Caco-2 (cell line): ENCODE measurements around the gene GSE1. TPM values are rescaled to one million over a fixed set of nuclear protein-coding genes. Genes with fewer than 3 reads are reported as not detected.

ENCODE experiments used
- BruUV-seq: library from RNA; stranded (reverse); fragments of 400-500 nt; replicated peaks from 2 replicates; lab custom pipeline; 2021; lab: Mats Ljungman, UMichigan
- CTCF ChIA-PET: fragments of 300-600 bp; sonication (Branson Sonifier 250); formaldehyde crosslinking; loops from one replicate; lab custom pipeline; 2022; ENCODE audit warnings: antibody characterized with exemption; lab: Charles Lee
- POLR2A ChIA-PET: fragments of 300-600 bp; sonication (Branson Sonifier 250); formaldehyde crosslinking; loops from one replicate; lab custom pipeline; 2022; ENCODE audit warnings: antibody characterized with exemption; lab: Charles Lee
- DNase-seq, 2 experiments: peaks; one replicate each; pipeline versions ENCODE4 v3.0.0 to v3.0.0-alpha.2; 2020 to 2022
- H3K27me3 ChIP-seq: replicated peaks from 2 replicates; pipeline ENCODE4 v1.6.0; 2011; ENCODE audit warnings: low read length; ENCODE audit not compliant: control insufficient read depth, insufficient read depth
- H3K36me3 ChIP-seq: 2 replicates; pipeline ENCODE4 v1.5.1; 2011; ENCODE audit warnings: low read length; ENCODE audit not compliant: control insufficient read depth, insufficient read depth
- H3K4me1 ChIP-seq: fragments of 250-450 bp; sonication (Bioruptor Pico); 2 replicates; pipeline ENCODE4 v1.5.1; 2020; ENCODE audit warnings: mild to moderate bottlenecking
- H3K4me3 ChIP-seq: 2 replicates; pipeline ENCODE4 v1.5.1; 2011; ENCODE audit warnings: low read depth, mild to moderate bottlenecking, control low read depth, low read length
- H3K9me3 ChIP-seq: fragments of 250-450 bp; sonication (Bioruptor Pico); 2 replicates; pipeline ENCODE4 v1.5.1; 2020; ENCODE audit warnings: mild to moderate bottlenecking, moderate library complexity
- H3K27ac Mint-ChIP-seq: one replicate; pipeline ENCODE4 v1.8.0; 2022; ENCODE audit warnings: mixed read lengths; ENCODE audit not compliant: unreplicated experiment
- H3K27me3 Mint-ChIP-seq: one replicate; pipeline ENCODE4 v1.8.0; 2022; ENCODE audit warnings: mixed read lengths; ENCODE audit not compliant: insufficient read depth, unreplicated experiment
- H3K36me3 Mint-ChIP-seq: one replicate; pipeline ENCODE4 v1.8.0; 2022; ENCODE audit warnings: mild to moderate bottlenecking, mixed read lengths; ENCODE audit not compliant: insufficient read depth, unreplicated experiment
- H3K4me1 Mint-ChIP-seq: one replicate; pipeline ENCODE4 v1.8.0; 2022; ENCODE audit warnings: low read depth, mixed read lengths; ENCODE audit not compliant: unreplicated experiment
- H3K4me3 Mint-ChIP-seq: one replicate; pipeline ENCODE4 v1.8.0; 2022; ENCODE audit warnings: mild to moderate bottlenecking, moderate library complexity, mixed read lengths; ENCODE audit not compliant: unreplicated experiment
- H3K9me3 Mint-ChIP-seq: one replicate; pipeline ENCODE4 v1.8.0; 2022; ENCODE audit warnings: mixed read lengths; ENCODE audit not compliant: unreplicated experiment
- CTCF ChIP-seq, 2 experiments: fragments of 200-600 bp in 1 of 2; IDR thresholded peaks; 1 replicate in 1 of 2; 2 replicates in 1 of 2; pipeline versions ENCODE4 v1.5.1 to v1.8.0; 2011 to 2022; ENCODE audit warnings: antibody characterized with exemption in 1 of 2, control low read depth in 1 of 2, inconsistent platforms in 1 of 2, low read depth in 1 of 2, low read length in 1 of 2, mild to moderate bottlenecking in 1 of 2, moderate library complexity in 1 of 2; ENCODE audit not compliant: insufficient read depth in 1 of 2, severe bottlenecking in 1 of 2, unreplicated experiment in 1 of 2
- intact Hi-C: fragments of 100-400 bp; cut with micrococcal nuclease; formaldehyde crosslinking; loops from one replicate; pipeline ENCODE4 v1.10.0; 2022; ENCODE audit not compliant: unreplicated experiment
- total RNA-seq: library from RNA; stranded (reverse); gene quantifications from 2 replicates; pipeline ENCODE4 v1.2.3, GENCODE V29; 2022

Gene GSE1
- total RNA-seq, 1 experiment from 2014 or later: 142 TPM

GRCh38 chr16:85674828-85675227 is 61.7 kb downstream of the GSE1 start:
- ChIA-PET POLR2A (interaction anchor here (0.6 kb wide), 1 partner anchor 238 kb away, joined by 4 read pairs; no protein-coding TSS in a partner anchor), CTCF (interaction anchor here (0.6 to 3.7 kb wide), 6 partner anchors 11 to 649 kb away, joined by 3 to 36 read pairs (median 5); no protein-coding TSS in a partner anchor)
- no peak for TF ChIP-seq CTCF (IDR thresholded peaks at IDR 0.05; ENCODE audit: insufficient read depth in 1 of 2, low read depth in 1 of 2, low read length in 1 of 2, severe bottlenecking in 1 of 2, unreplicated experiment in 1 of 2)
- BruUV-seq: TSS peak; percentile 2
- Mint-ChIP-seq H3K36me3 (peaks cover 96% of the 10 kb centered on the region), H3K27me3 (no peaks in the 10 kb centered on the region), H3K27ac (peak overlapping the region; percentile 5), H3K9me3 (no peaks in the 10 kb centered on the region), H3K4me1 (peaks cover 5% of the 10 kb centered on the region), H3K4me3 (no peak overlapping the region)
- Histone ChIP-seq H3K4me3 (no peak overlapping the region), H3K9me3 (no peaks in the 10 kb centered on the region), H3K36me3 (peaks cover 20% of the 10 kb centered on the region), H3K27me3 (no peaks in the 10 kb centered on the region), H3K4me1 (peaks cover 11% of the 10 kb centered on the region; the same call in 1 of the 2 replicates)
- DNase-seq: no peak
- intact Hi-C loops: loop anchor here (1.0 kb wide), 3 partner anchors 14 to 43 kb away; no protein-coding TSS in a partner anchor

- peak in 1 of 2 experiments; percentile 52 for DNase-seq
- peak; percentile 72 to 77 for TF ChIP-seq CTCF (IDR thresholded peaks at IDR 0.05; ENCODE audit: insufficient read depth in 1 of 2, low read depth in 1 of 2, low read length in 1 of 2, severe bottlenecking in 1 of 2, unreplicated experiment in 1 of 2)
- BruUV-seq: no TSS peak
- Histone ChIP-seq H3K9me3 (no peaks in the 10 kb centered on the region), H3K36me3 (peaks cover 22% of the 10 kb centered on the region), H3K4me1 (peaks cover 11% of the 10 kb centered on the region; the same call in 1 of the 2 replicates), H3K4me3 (no peak overlapping the region), H3K27me3 (no peaks in the 10 kb centered on the region)
- no peaks in the 10 kb centered on the region for H3K9me3 Mint-ChIP-seq
- intact Hi-C loops: loop anchor here (1.0 kb wide), 3 partner anchors 14 to 43 kb away; no protein-coding TSS in a partner anchor
- H3K36me3 Mint-ChIP-seq: peaks cover 96% of the 10 kb centered on the region
- ChIA-PET CTCF (interaction anchor here (0.6 to 3.7 kb wide), 7 partner anchors 10 to 648 kb away, joined by 3 to 36 read pairs (median 5); partner anchors contain the start of gene GINS2), POLR2A (interaction anchor here (0.6 kb wide), 1 partner anchor 238 kb away, joined by 4 read pairs; no protein-coding TSS in a partner anchor)
- H3K4me1 Mint-ChIP-seq: peaks cover 9% of the 10 kb centered on the region
- H3K4me3 Mint-ChIP-seq: no peak overlapping the region
- H3K27me3 Mint-ChIP-seq: no peaks in the 10 kb centered on the region
- H3K27ac Mint-ChIP-seq: no peak overlapping the region
Measured at GRCh38 chr16:85675251-85675874, 62.2 kb downstream of the GSE1 start.

GRCh38 chr16:85676466-85676865 is 63.3 kb downstream of the GSE1 start:
- ChIA-PET POLR2A (no interaction called here), CTCF (interaction anchor here (1.3 to 3.7 kb wide), 4 partner anchors 39 to 83 kb away, joined by 4 to 36 read pairs (median 7); no protein-coding TSS in a partner anchor)
- H3K36me3 Mint-ChIP-seq: peaks cover 96% of the 10 kb centered on the region
- no peak for DNase-seq
- peaks cover 18% of the 10 kb centered on the region for H3K36me3 ChIP-seq
- no peaks in the 10 kb centered on the region for H3K9me3 Mint-ChIP-seq
- H3K9me3 ChIP-seq: no peaks in the 10 kb centered on the region
- peaks cover 20% of the 10 kb centered on the region for H3K4me1 Mint-ChIP-seq
- no peak for TF ChIP-seq CTCF (IDR thresholded peaks at IDR 0.05; ENCODE audit: insufficient read depth in 1 of 2, low read depth in 1 of 2, low read length in 1 of 2, severe bottlenecking in 1 of 2, unreplicated experiment in 1 of 2)
- H3K27me3 ChIP-seq: no peaks in the 10 kb centered on the region
- peaks cover 11% of the 10 kb centered on the region; the same call in 1 of the 2 replicates for H3K4me1 ChIP-seq
- H3K4me3 ChIP-seq: no peak overlapping the region
- H3K4me3 Mint-ChIP-seq: no peak overlapping the region
- intact Hi-C loops: no loop called here
- H3K27ac Mint-ChIP-seq: no peak overlapping the region
- no TSS peak for BruUV-seq
- no peaks in the 10 kb centered on the region for H3K27me3 Mint-ChIP-seq
